Peyer's patch (tissue), 4 donors: Measurements from ENCODE around the gene NR1I2.

Experiments
- CTCF ChIP-seq, 6 experiments: fragments of 450-650 bp in 4 of 6; fragments of 200-600 bp in 2 of 6; sonication (generic) in 1 of 6; IDR thresholded peaks; one replicate each; pipeline ENCODE4 v1.5.1; 2017 to 2019; ENCODE audit warnings: antibody characterized with exemption in 6 of 6, mild to moderate bottlenecking in 3 of 6, moderate library complexity in 1 of 6
- POLR2A ChIP-seq, 2 donors: fragments of 450-650 bp; IDR thresholded peaks; one replicate each; pipeline ENCODE4 v1.5.1; 2017; ENCODE audit warnings: antibody characterized with exemption in 2 of 2, mild to moderate bottlenecking in 2 of 2, moderate library complexity in 2 of 2

- TF ChIP-seq CTCF (IDR thresholded peaks at IDR 0.05) (no peak), POLR2A (IDR thresholded peaks at IDR 0.05) (no peak)
These were observed 38.0 kb upstream of the NR1I2 start for GRCh38 chr3:119743921-119744320.
